WTC11 (cell line): Measurements from ENCODE around the gene POLDIP3. TPM values are rescaled to one million over a fixed set of nuclear protein-coding genes. Genes with fewer than 3 reads are reported as not detected.
A peak's percentile ranks its signal among the peaks of the same experiment; 100 is the strongest.

Experiments used
- ATAC-seq: fragments of 200-7000 bp; cut with Tn5 transposase; 2 replicates; pipeline ENCODE4 v1.10.0; 2021; ENCODE audit warnings: mild to moderate bottlenecking, moderate library complexity
- CTCF ChIA-PET: fragments of 300-600 bp; sonication (Branson Sonifier 250); formaldehyde crosslinking; loops from one replicate; lab custom pipeline; 2021; ENCODE audit warnings: antibody characterized with exemption; lab: Charles Lee
- POLR2A ChIA-PET: fragments of 350-600 bp; sonication (Branson Sonifier 250); formaldehyde crosslinking; loops from one replicate; lab custom pipeline; 2021; ENCODE audit warnings: antibody characterized with exemption; lab: Charles Lee
- DNase-seq: peaks from one replicate; pipeline ENCODE4 v3.0.0; 2021; ENCODE audit warnings: low spot score
- H3K27ac Mint-ChIP-seq: 2 replicates; pipeline ENCODE4 v1.8.0; 2021; ENCODE audit warnings: mixed read lengths
- H3K27me3 Mint-ChIP-seq: 2 replicates; pipeline ENCODE4 v1.8.0; 2021; ENCODE audit warnings: low read depth, mild to moderate bottlenecking, moderate library complexity, mixed read lengths
- H3K36me3 Mint-ChIP-seq: 2 replicates; pipeline ENCODE4 v1.8.0; 2021; ENCODE audit warnings: mixed read lengths
- H3K4me1 Mint-ChIP-seq: 2 replicates; pipeline ENCODE4 v1.8.0; 2022; ENCODE audit warnings: mixed read lengths
- H3K4me3 Mint-ChIP-seq: 2 replicates; pipeline ENCODE4 v1.8.0; 2021; ENCODE audit warnings: mild to moderate bottlenecking, moderate library complexity, mixed read lengths
- H3K9me3 Mint-ChIP-seq: 2 replicates; pipeline ENCODE4 v1.8.0; 2021; ENCODE audit warnings: mixed read lengths
- AFF4 ChIP-seq: sonication (generic); formaldehyde crosslinking; IDR thresholded peaks from 2 replicates; pipeline ENCODE4 v1.8.1; 2023; ENCODE audit warnings: mild to moderate bottlenecking, missing genetic modification reagents, borderline replicate concordance
- CDX4 ChIP-seq: fragments of 250-450 bp; sonication (Bioruptor Pico); IDR thresholded peaks from 2 replicates; pipeline ENCODE4 v1.9.0; 2021; ENCODE audit warnings: moderate library complexity, mild to moderate bottlenecking, inconsistent platforms, borderline replicate concordance
- FOXK1 ChIP-seq: sonication (generic); formaldehyde crosslinking; IDR thresholded peaks from 2 replicates; pipeline ENCODE4 v1.8.0; 2022; ENCODE audit warnings: mild to moderate bottlenecking, moderate library complexity, missing genetic modification reagents
- GTF2I ChIP-seq: fragments of 250-450 bp; sonication (Bioruptor Pico); conservative IDR thresholded peaks from 2 replicates; pipeline ENCODE4 v1.4.0; 2021; ENCODE audit warnings: mild to moderate bottlenecking
- IRF1 ChIP-seq: sonication (generic); formaldehyde crosslinking; IDR thresholded peaks from 2 replicates; pipeline ENCODE4 v1.8.0; 2023; ENCODE audit warnings: missing genetic modification reagents
- MXD4 ChIP-seq: fragments of 250-450 bp; sonication (Bioruptor Pico); IDR thresholded peaks from 2 replicates; pipeline ENCODE4 v1.8.0; 2021; ENCODE audit warnings: mild to moderate bottlenecking, moderate library complexity, borderline replicate concordance
- NR2C2 ChIP-seq: sonication (generic); formaldehyde crosslinking; IDR thresholded peaks from 2 replicates; pipeline ENCODE4 v1.8.0; 2022; ENCODE audit warnings: mild to moderate bottlenecking, missing genetic modification reagents
- SOX15 ChIP-seq: fragments of 250-450 bp; sonication (Bioruptor Pico); IDR thresholded peaks from 2 replicates; pipeline ENCODE4 v1.9.0; 2021; ENCODE audit warnings: mild to moderate bottlenecking
- STAT6 ChIP-seq: sonication (generic); formaldehyde crosslinking; conservative IDR thresholded peaks from 2 replicates; pipeline ENCODE4 v1.8.1; 2023; ENCODE audit warnings: mild to moderate bottlenecking, low read depth, missing genetic modification reagents, moderate library complexity
- TCF7 ChIP-seq: sonication (generic); formaldehyde crosslinking; IDR thresholded peaks from 2 replicates; pipeline ENCODE4 v1.8.0; 2022; ENCODE audit warnings: mild to moderate bottlenecking, low read depth, missing genetic modification reagents, moderate library complexity
- USF2 ChIP-seq: sonication (generic); formaldehyde crosslinking; IDR thresholded peaks from 2 replicates; pipeline ENCODE4 v1.8.1; 2023; ENCODE audit warnings: mild to moderate bottlenecking, missing genetic modification reagents, moderate library complexity
- ZNF396 ChIP-seq: fragments of 250-450 bp; sonication (Bioruptor Pico); IDR thresholded peaks from 2 replicates; pipeline ENCODE4 v1.8.0; 2021; ENCODE audit warnings: mild to moderate bottlenecking, moderate library complexity, borderline replicate concordance
- ZNF425 ChIP-seq: fragments of 250-450 bp; sonication (Bioruptor Pico); conservative IDR thresholded peaks from 2 replicates; pipeline ENCODE4 v1.9.0; 2021; ENCODE audit warnings: mild to moderate bottlenecking
- total RNA-seq: library from RNA; stranded (reverse); gene quantifications from 3 replicates; pipeline ENCODE4 v1.2.3, GENCODE V29; 2021

Gene POLDIP3
- total RNA-seq, 1 experiment from 2014 or later = 73.2 TPM

- TF ChIP-seq STAT6 (CRISPR knock-in tag) = no peak
- no peak for TF ChIP-seq SOX15
- TF ChIP-seq MXD4 (CRISPR knock-in tag) = no peak
These were observed 33.3 kb upstream of the POLDIP3 start (continued) for GRCh38 chr22:42648017-42648367.

GRCh38 chr22:42646569-42647525 is 32.2 kb upstream of the POLDIP3 start:
- Mint-ChIP-seq H3K27ac (peak overlapping the region; percentile 45; the same call in 1 of the 2 replicates), H3K36me3 (no peaks in the 10 kb centered on the region), H3K4me3 (peak overlapping the region; percentile 94), H3K27me3 (no peaks in the 10 kb centered on the region; the same call in 1 of the 2 replicates), H3K9me3 (no peaks in the 10 kb centered on the region), H3K4me1 (peaks cover 29% of the 10 kb centered on the region)
- no peak for DNase-seq
- CTCF ChIA-PET = interaction anchor here (1.9 kb wide), 1 partner anchor 25 kb away, joined by 8 read pairs; no protein-coding TSS in a partner anchor
- TF ChIP-seq CDX4 (no peak), NR2C2 (no peak), USF2 (CRISPR knock-in tag) (no peak), ZNF425 (CRISPR knock-in tag) (no peak), FOXK1 (CRISPR knock-in tag) (no peak), GTF2I (no peak), AFF4 (CRISPR knock-in tag) (no peak), ZNF396 (CRISPR knock-in tag) (no peak), IRF1 (CRISPR knock-in tag) (no peak), TCF7 (CRISPR knock-in tag) (no peak)
- POLR2A ChIA-PET = interaction anchor here (0.6 kb wide), 1 partner anchor 129 kb away, joined by 3 read pairs; no protein-coding TSS in a partner anchor
- ATAC-seq = no peak
